Adipocyte (in vitro differentiated cells): ENCODE data around the gene SFMBT1.

Experiments used
- DNase-seq: peaks from one replicate; pipeline ENCODE4 v3.0.0-alpha.2; 2015; ENCODE audit warnings: low read depth
- H3K27me3 ChIP-seq: replicated peaks from 2 replicates; pipeline ENCODE4 v1.7.0; 2013; ENCODE audit warnings: mild to moderate bottlenecking, low read length, moderate library complexity; ENCODE audit not compliant: control insufficient read depth, insufficient read depth
- H3K36me3 ChIP-seq: 2 replicates; pipeline ENCODE4 v1.7.0; 2013; ENCODE audit warnings: low read length, mild to moderate bottlenecking, moderate library complexity; ENCODE audit not compliant: control insufficient read depth, insufficient read depth, severe bottlenecking
- H3K4me1 ChIP-seq: 2 replicates; pipeline ENCODE4 v1.7.0; 2013; ENCODE audit warnings: mild to moderate bottlenecking, low read length, moderate library complexity; ENCODE audit not compliant: control insufficient read depth, insufficient read depth
- H3K4me3 ChIP-seq: 2 replicates; pipeline ENCODE4 v1.7.0; 2013; ENCODE audit warnings: mild to moderate bottlenecking, low read length, moderate library complexity
- H3K9ac ChIP-seq: 2 replicates; pipeline ENCODE4 v1.7.0; 2013; ENCODE audit warnings: mild to moderate bottlenecking, low read length, moderate library complexity
- H3K9me3 ChIP-seq: 2 replicates; pipeline ENCODE4 v1.7.0; 2013; ENCODE audit warnings: mild to moderate bottlenecking, low read length, moderate library complexity; ENCODE audit not compliant: control insufficient read depth

The SFMBT1 gene

GRCh38 chr3:52874864-52875587 is 170.8 kb downstream of the SFMBT1 start:
- peaks cover 25% of the 10 kb centered on the region for H3K4me1 ChIP-seq
- DNase-seq = no peak

GRCh38 chr3:52874160-52874701 is 171.6 kb downstream of the SFMBT1 start:
- H3K27me3 ChIP-seq = no peaks in the 10 kb centered on the region
- H3K4me1 ChIP-seq = peaks cover 20% of the 10 kb centered on the region
- no peak for DNase-seq
- no peaks in the 10 kb centered on the region for H3K9me3 ChIP-seq
- no peak overlapping the region for H3K9ac ChIP-seq
- peak overlapping the region; percentile 19 for H3K4me3 ChIP-seq
- no peaks in the 10 kb centered on the region for H3K36me3 ChIP-seq

More at GRCh38 chr3:52874864-52875587, 170.8 kb downstream of the SFMBT1 start:
- no peaks in the 10 kb centered on the region for H3K9me3 ChIP-seq
- H3K4me3 ChIP-seq = no peak overlapping the region
- H3K27me3 ChIP-seq = no peaks in the 10 kb centered on the region
- H3K36me3 ChIP-seq = no peaks in the 10 kb centered on the region
- H3K9ac ChIP-seq = no peak overlapping the region

GRCh38 chr3:52873433-52874159 is 172.3 kb downstream of the SFMBT1 start:
- DNase-seq = peak; percentile 30
- H3K4me3 ChIP-seq = peak overlapping the region; percentile 19
- no peaks in the 10 kb centered on the region for H3K36me3 ChIP-seq
- H3K27me3 ChIP-seq = no peaks in the 10 kb centered on the region
- H3K4me1 ChIP-seq = peaks cover 15% of the 10 kb centered on the region
- H3K9ac ChIP-seq = no peak overlapping the region
- H3K9me3 ChIP-seq = no peaks in the 10 kb centered on the region

GRCh38 chr3:52872245-52872644 is 173.6 kb downstream of the SFMBT1 start:
- Histone ChIP-seq H3K9ac (no peak overlapping the region), H3K4me1 (peaks cover 11% of the 10 kb centered on the region)

GRCh38 chr3:52871761-52872160 is 174.1 kb downstream of the SFMBT1 start:
- Histone ChIP-seq H3K9me3 (no peaks in the 10 kb centered on the region), H3K4me3 (no peak overlapping the region), H3K27me3 (no peaks in the 10 kb centered on the region), H3K4me1 (peaks cover 11% of the 10 kb centered on the region), H3K9ac (no peak overlapping the region), H3K36me3 (no peaks in the 10 kb centered on the region)
- DNase-seq = no peak

More at GRCh38 chr3:52872245-52872644, 173.6 kb downstream of the SFMBT1 start:
- peak; percentile 12 for DNase-seq
- no peaks in the 10 kb centered on the region for H3K9me3 ChIP-seq
- no peak overlapping the region for H3K4me3 ChIP-seq
- no peaks in the 10 kb centered on the region for H3K27me3 ChIP-seq
- no peaks in the 10 kb centered on the region for H3K36me3 ChIP-seq

- Histone ChIP-seq H3K27me3 (no peaks in the 10 kb centered on the region), H3K4me1 (peaks cover 11% of the 10 kb centered on the region)
These were observed 175.4 kb downstream of the SFMBT1 start for GRCh38 chr3:52870471-52870870.

GRCh38 chr3:52866427-52866826 is 179.4 kb downstream of the SFMBT1 start:
- no peaks in the 10 kb centered on the region for H3K36me3 ChIP-seq
- no peak for DNase-seq
- H3K4me1 ChIP-seq = no peaks in the 10 kb centered on the region
- H3K4me3 ChIP-seq = no peak overlapping the region
- no peak overlapping the region for H3K9ac ChIP-seq
- H3K9me3 ChIP-seq = no peaks in the 10 kb centered on the region
- H3K27me3 ChIP-seq = no peaks in the 10 kb centered on the region

More at GRCh38 chr3:52870471-52870870, 175.4 kb downstream of the SFMBT1 start:
- no peaks in the 10 kb centered on the region for H3K9me3 ChIP-seq
- no peaks in the 10 kb centered on the region for H3K36me3 ChIP-seq
- DNase-seq = no peak
- H3K4me3 ChIP-seq = no peak overlapping the region
- no peak overlapping the region for H3K9ac ChIP-seq

GRCh38 chr3:52865994-52866393 is 179.9 kb downstream of the SFMBT1 start:
- Histone ChIP-seq H3K4me1 (no peaks in the 10 kb centered on the region), H3K27me3 (no peaks in the 10 kb centered on the region), H3K9me3 (no peaks in the 10 kb centered on the region), H3K36me3 (no peaks in the 10 kb centered on the region), H3K9ac (no peak overlapping the region), H3K4me3 (no peak overlapping the region)
- no peak for DNase-seq

- no peak for DNase-seq
- Histone ChIP-seq H3K9ac (no peak overlapping the region), H3K9me3 (no peaks in the 10 kb centered on the region), H3K27me3 (no peaks in the 10 kb centered on the region), H3K36me3 (peaks cover 2% of the 10 kb centered on the region), H3K4me3 (no peak overlapping the region), H3K4me1 (no peaks in the 10 kb centered on the region)
These were observed 185.5 kb downstream of the SFMBT1 start for GRCh38 chr3:52860424-52860768.

GRCh38 chr3:52859686-52860423 is 186.0 kb downstream of the SFMBT1 start:
- H3K4me3 ChIP-seq = no peak overlapping the region
- peaks cover 2% of the 10 kb centered on the region for H3K36me3 ChIP-seq
- no peaks in the 10 kb centered on the region for H3K27me3 ChIP-seq
- H3K9me3 ChIP-seq = no peaks in the 10 kb centered on the region
- no peak for DNase-seq
- H3K4me1 ChIP-seq = no peaks in the 10 kb centered on the region
- H3K9ac ChIP-seq = no peak overlapping the region

- no peaks in the 10 kb centered on the region for H3K4me1 ChIP-seq
- H3K4me3 ChIP-seq = no peak overlapping the region
- H3K36me3 ChIP-seq = peaks cover 7% of the 10 kb centered on the region
- no peaks in the 10 kb centered on the region for H3K27me3 ChIP-seq
- DNase-seq = no peak
- H3K9me3 ChIP-seq = no peaks in the 10 kb centered on the region
- H3K9ac ChIP-seq = no peak overlapping the region
These were observed 188.0 kb downstream of the SFMBT1 start for GRCh38 chr3:52857864-52858263.
